COR-L47 (cell line): Measurements from ENCODE around the gene FCRLA.
"Not testable (repeated sequence)": the region's sequence is repeated elsewhere in the genome, so short reads cannot be mapped to it uniquely, and the experiment has no call there.

Experiments
- DNase-seq: peaks from one replicate; lab custom pipeline; 2025; lab: John Stamatoyannopoulos, UW

Gene FCRLA

GRCh38 chr1:161706482-161707347, at the start of gene FCRLA:
Gene FCRLA (plus strand): TSS chr1:161707229. CDS start chr1:161707265, 36 bp downstream.
- no peak for DNase-seq

- DNase-seq, result not testable (repeated sequence)
These were observed 48.5 kb upstream of the FCRLA start for GRCh38 chr1:161658524-161658923.

GRCh38 chr1:161661660-161662311, 45.2 kb upstream of the FCRLA start:
- DNase-seq, result not testable (repeated sequence)

GRCh38 chr1:161662684-161663339, 44.2 kb upstream of the FCRLA start, which contains the start of gene FCGR2B:
Gene FCGR2B (plus strand): TSS chr1:161663143. CDS start chr1:161663242, 99 bp downstream.
- DNase-seq, result not testable (repeated sequence)

- DNase-seq, result not testable (repeated sequence)
These were observed 43.5 kb upstream of the FCRLA start for GRCh38 chr1:161663569-161663968.

GRCh38 chr1:161664689-161665088, 42.3 kb upstream of the FCRLA start:
- not testable (repeated sequence) for DNase-seq

GRCh38 chr1:161671045-161672020, 35.7 kb upstream of the FCRLA start:
- DNase-seq, result not testable (repeated sequence)

GRCh38 chr1:161673437-161673836, 33.6 kb upstream of the FCRLA start:
- not testable (repeated sequence) for DNase-seq

GRCh38 chr1:161674447-161674846, 32.6 kb upstream of the FCRLA start:
- not testable (repeated sequence) for DNase-seq

- DNase-seq, result not testable (repeated sequence)
These were observed 32.1 kb upstream of the FCRLA start for GRCh38 chr1:161674908-161675307.

- no peak for DNase-seq
These were observed 30.6 kb upstream of the FCRLA start for GRCh38 chr1:161676441-161676840.

- DNase-seq, result no peak
These were observed 29.9 kb upstream of the FCRLA start for GRCh38 chr1:161676958-161677689.

- no peak for DNase-seq
These were observed 28.5 kb upstream of the FCRLA start for GRCh38 chr1:161678500-161678899.

- no peak for DNase-seq
These were observed 25.1 kb upstream of the FCRLA start for GRCh38 chr1:161681879-161682278.

- DNase-seq, result no peak
These were observed 18.1 kb upstream of the FCRLA start for GRCh38 chr1:161688946-161689345.

- DNase-seq, result no peak
These were observed 15.2 kb upstream of the FCRLA start for GRCh38 chr1:161691846-161692245.

- peak; percentile 29 for DNase-seq
These were observed 13.9 kb upstream of the FCRLA start for GRCh38 chr1:161693020-161693712.

GRCh38 chr1:161698302-161698701, 8.7 kb upstream of the FCRLA start:
- not testable (repeated sequence) for DNase-seq

GRCh38 chr1:161702250-161702649, 4.8 kb upstream of the FCRLA start:
- DNase-seq, result peak; percentile 2

GRCh38 chr1:161705537-161705936, 1.5 kb upstream of the FCRLA start:
- DNase-seq, result no peak
